K562 (cell line): ENCODE data around the gene BFSP2.

Experiments
- CTCF ChIP-seq, 3 experiments: IDR thresholded peaks in 2 of 3; conservative IDR thresholded peaks in 1 of 3; 2 replicates each; pipeline ENCODE4 v1.5.1; 2011 to 2012; ENCODE audit warnings: low read length in 3 of 3, mild to moderate bottlenecking in 3 of 3, control low read depth in 2 of 3, improper control_type of control experiment in 1 of 3, inconsistent platforms in 1 of 3, low read depth in 1 of 3, mixed read lengths in 1 of 3, moderate library complexity in 1 of 3; ENCODE audit not compliant: insufficient read depth in 2 of 3
- EZH2 ChIP-seq: IDR thresholded peaks from 2 replicates; pipeline ENCODE4 v1.6.1; 2012; ENCODE audit warnings: low read depth, mild to moderate bottlenecking, inconsistent platforms, low read length, borderline replicate concordance
- FOXP1 ChIP-seq: sonication (generic); formaldehyde crosslinking; IDR thresholded peaks from 2 replicates; pipeline ENCODE4 v1.8.0; 2022; ENCODE audit warnings: mild to moderate bottlenecking, missing genetic modification reagents
- HMG20A ChIP-seq: fragments of 450-650 bp; formaldehyde crosslinking; conservative IDR thresholded peaks from 2 replicates; pipeline ENCODE4 v1.4.0; 2020; ENCODE audit warnings: mild to moderate bottlenecking, mixed read lengths
- JUND ChIP-seq, 2 experiments: IDR thresholded peaks; 2 replicates in 1 of 2; 3 replicates in 1 of 2; pipeline ENCODE4 v1.6.1; 2011; ENCODE audit warnings: borderline replicate concordance in 2 of 2, low read depth in 2 of 2, low read length in 2 of 2, improper control_type of control experiment in 1 of 2, missing biosample characterization in 1 of 2, missing genetic modification characterization in 1 of 2, missing genetic modification reagents in 1 of 2
- PRMT5 ChIP-seq: sonication (generic); formaldehyde crosslinking; IDR thresholded peaks from 2 replicates; pipeline ENCODE4 v1.5.0; 2020; ENCODE audit warnings: missing genetic modification reagents
- RERE ChIP-seq: sonication (generic); formaldehyde crosslinking; IDR thresholded peaks from 2 replicates; pipeline ENCODE4 v1.8.0; 2023; ENCODE audit warnings: missing genetic modification reagents, mild to moderate bottlenecking, borderline replicate concordance
- SMARCE1 ChIP-seq: fragments of 450-650 bp; IDR thresholded peaks from 2 replicates; pipeline ENCODE4 v1.7.1; 2016; ENCODE audit warnings: mild to moderate bottlenecking
- UBTF ChIP-seq, 2 experiments: IDR thresholded peaks; 2 replicates each; pipeline ENCODE4 v1.6.1; 2012; ENCODE audit warnings: improper control_type of control experiment in 2 of 2, low read depth in 2 of 2, low read length in 2 of 2, borderline replicate concordance in 1 of 2
- ZNF431 ChIP-seq: sonication (generic); formaldehyde crosslinking; IDR thresholded peaks from 2 replicates; pipeline ENCODE4 v1.8.0; 2022; ENCODE audit warnings: mild to moderate bottlenecking, missing genetic modification reagents

- TF ChIP-seq UBTF (IDR thresholded peaks at IDR 0.05; ENCODE audit: borderline replicate concordance in 1 of 2, low read depth in 2 of 2, low read length in 2 of 2), result no peak
- no peak for TF ChIP-seq CTCF (IDR thresholded peaks at IDR 0.05 in 2 of 3, conservative IDR thresholded peaks at IDR 0.05 in 1 of 3; ENCODE audit: insufficient read depth in 2 of 3, low read depth in 1 of 3, low read length in 3 of 3)
- no peak for TF ChIP-seq FOXP1 (CRISPR knock-in tag)
- no peak for TF ChIP-seq ZNF431
- no peak for TF ChIP-seq RERE (CRISPR knock-in tag)
- no peak for TF ChIP-seq HMG20A (CRISPR knock-in tag)
- TF ChIP-seq EZH2, result no peak
- no peak for TF ChIP-seq JUND (IDR thresholded peaks at IDR 0.05; ENCODE audit: borderline replicate concordance, low read depth, low read length)
- TF ChIP-seq JUND (tag; IDR thresholded peaks at IDR 0.05; ENCODE audit: borderline replicate concordance, low read depth, low read length), result no peak
- TF ChIP-seq PRMT5 (CRISPR knock-in tag), result no peak
- no peak for TF ChIP-seq SMARCE1
Observed at GRCh38 chr3:133425898-133426297, 26.0 kb downstream of the BFSP2 start.
